PFSK-1 (cell line): ENCODE results near the gene CA7.

Source experiments
- FOXP2 ChIP-seq: optimal IDR thresholded peaks from 2 replicates; pipeline ENCODE3; 2011; ENCODE audit warnings: borderline replicate concordance, control low read depth, inconsistent platforms; ENCODE audit not compliant: insufficient read depth; ENCODE audit errors: extremely low read length, extremely low read depth
- POLR2AphosphoS5 ChIP-seq: IDR thresholded peaks from 2 replicates; pipeline ENCODE4 v1.6.1; 2012; ENCODE audit warnings: low read depth, mild to moderate bottlenecking, control low read depth, low read length, moderate library complexity
- SIN3A ChIP-seq: IDR thresholded peaks from 2 replicates; pipeline ENCODE4 v1.6.1; 2012; ENCODE audit warnings: mild to moderate bottlenecking, low read length, moderate library complexity, borderline replicate concordance; ENCODE audit not compliant: insufficient read depth
- TAF1 ChIP-seq: IDR thresholded peaks from 2 replicates; pipeline ENCODE4 v1.6.1; 2012; ENCODE audit warnings: low read length, control low read depth, borderline replicate concordance; ENCODE audit not compliant: insufficient read depth
- TF ChIP-seq, protein P1 (sequence below), 2 experiments: IDR thresholded peaks; 2 replicates each; pipeline versions ENCODE4 v1.6.1 to v1.8.0; 2011 to 2012; ENCODE audit warnings: low read depth in 2 of 2, low read length in 2 of 2, control low read depth in 1 of 2, inconsistent platforms in 1 of 2, mild to moderate bottlenecking in 1 of 2, moderate library complexity in 1 of 2; ENCODE audit not compliant: insufficient read depth in 1 of 2

The CA7 gene

DNA sequence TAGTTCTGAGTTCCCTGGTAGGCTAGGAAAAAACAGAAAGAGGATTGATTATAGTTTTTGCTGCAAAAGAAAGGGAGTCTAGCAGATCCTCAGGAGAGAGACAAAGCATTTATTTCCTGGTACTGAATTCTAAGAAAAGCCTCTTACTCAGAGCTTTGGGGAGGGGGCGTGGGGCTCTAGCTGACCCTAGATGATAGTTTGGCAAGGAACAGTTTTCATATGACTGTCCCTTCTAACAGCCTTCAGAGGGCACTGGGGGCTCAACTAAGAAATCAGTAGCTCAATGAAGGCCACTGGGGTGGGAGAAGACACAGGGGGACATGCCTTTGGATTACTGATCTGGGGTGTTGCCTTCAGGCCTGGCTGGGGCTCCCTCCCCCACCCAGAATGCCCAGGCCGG lies 4.0 kb downstream of the CA7 start:
- TF ChIP-seq, protein P1, sequence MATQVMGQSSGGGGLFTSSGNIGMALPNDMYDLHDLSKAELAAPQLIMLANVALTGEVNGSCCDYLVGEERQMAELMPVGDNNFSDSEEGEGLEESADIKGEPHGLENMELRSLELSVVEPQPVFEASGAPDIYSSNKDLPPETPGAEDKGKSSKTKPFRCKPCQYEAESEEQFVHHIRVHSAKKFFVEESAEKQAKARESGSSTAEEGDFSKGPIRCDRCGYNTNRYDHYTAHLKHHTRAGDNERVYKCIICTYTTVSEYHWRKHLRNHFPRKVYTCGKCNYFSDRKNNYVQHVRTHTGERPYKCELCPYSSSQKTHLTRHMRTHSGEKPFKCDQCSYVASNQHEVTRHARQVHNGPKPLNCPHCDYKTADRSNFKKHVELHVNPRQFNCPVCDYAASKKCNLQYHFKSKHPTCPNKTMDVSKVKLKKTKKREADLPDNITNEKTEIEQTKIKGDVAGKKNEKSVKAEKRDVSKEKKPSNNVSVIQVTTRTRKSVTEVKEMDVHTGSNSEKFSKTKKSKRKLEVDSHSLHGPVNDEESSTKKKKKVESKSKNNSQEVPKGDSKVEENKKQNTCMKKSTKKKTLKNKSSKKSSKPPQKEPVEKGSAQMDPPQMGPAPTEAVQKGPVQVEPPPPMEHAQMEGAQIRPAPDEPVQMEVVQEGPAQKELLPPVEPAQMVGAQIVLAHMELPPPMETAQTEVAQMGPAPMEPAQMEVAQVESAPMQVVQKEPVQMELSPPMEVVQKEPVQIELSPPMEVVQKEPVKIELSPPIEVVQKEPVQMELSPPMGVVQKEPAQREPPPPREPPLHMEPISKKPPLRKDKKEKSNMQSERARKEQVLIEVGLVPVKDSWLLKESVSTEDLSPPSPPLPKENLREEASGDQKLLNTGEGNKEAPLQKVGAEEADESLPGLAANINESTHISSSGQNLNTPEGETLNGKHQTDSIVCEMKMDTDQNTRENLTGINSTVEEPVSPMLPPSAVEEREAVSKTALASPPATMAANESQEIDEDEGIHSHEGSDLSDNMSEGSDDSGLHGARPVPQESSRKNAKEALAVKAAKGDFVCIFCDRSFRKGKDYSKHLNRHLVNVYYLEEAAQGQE (IDR thresholded peaks at IDR 0.05; ENCODE audit: insufficient read depth in 1 of 2, low read depth in 2 of 2, low read length in 2 of 2) = no peak
- no peak for TF ChIP-seq SIN3A
- TF ChIP-seq TAF1 = no peak

DNA sequence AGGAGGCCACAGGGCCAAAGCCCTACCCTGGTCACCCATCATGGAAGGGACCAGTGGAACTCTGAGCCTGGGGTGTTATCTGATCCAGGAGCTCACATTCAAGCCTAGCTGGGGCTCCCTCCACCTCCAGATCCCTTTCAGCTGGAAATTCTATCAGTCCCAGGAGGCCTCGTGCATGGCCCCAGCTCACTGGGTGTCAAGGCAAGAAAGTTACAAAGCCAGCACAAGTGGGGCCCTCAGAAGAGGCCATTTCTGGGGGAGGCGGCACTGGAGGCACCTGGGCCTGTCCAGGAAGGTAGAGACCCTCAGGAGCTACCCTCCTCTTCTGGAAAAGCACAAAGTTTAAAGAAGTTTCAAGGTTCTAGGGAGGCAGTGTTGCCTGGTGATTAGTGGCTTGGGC lies 4.8 kb downstream of the CA7 start:
- TF ChIP-seq SIN3A (no peak), POLR2AphosphoS5 (no peak)

DNA sequence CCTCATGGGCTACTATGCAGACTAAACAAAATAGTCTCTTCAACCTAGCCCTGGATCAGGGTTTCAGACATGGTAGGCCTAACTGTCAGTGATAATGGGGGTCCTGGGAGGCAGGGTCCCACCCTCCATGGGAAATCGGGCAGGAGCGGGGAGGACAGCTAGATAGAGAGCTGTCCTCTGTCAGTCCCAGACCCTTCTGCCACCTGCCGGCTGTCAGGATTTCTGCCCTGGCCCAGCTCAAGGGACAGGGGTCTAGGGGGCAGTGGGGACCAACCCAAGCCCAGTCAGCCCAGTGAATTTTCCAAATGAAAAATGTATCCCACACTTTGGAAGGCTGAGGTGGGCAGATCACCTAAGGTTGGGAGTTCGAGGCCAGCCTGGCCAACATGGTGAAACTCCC lies 5.3 kb downstream of the CA7 start:
- TF ChIP-seq FOXP2 (no peak), TAF1 (no peak), POLR2AphosphoS5 (no peak), SIN3A (no peak)
- TF ChIP-seq, protein P1 (IDR thresholded peaks at IDR 0.05; ENCODE audit: insufficient read depth in 1 of 2, low read depth in 2 of 2, low read length in 2 of 2) = no peak

DNA sequence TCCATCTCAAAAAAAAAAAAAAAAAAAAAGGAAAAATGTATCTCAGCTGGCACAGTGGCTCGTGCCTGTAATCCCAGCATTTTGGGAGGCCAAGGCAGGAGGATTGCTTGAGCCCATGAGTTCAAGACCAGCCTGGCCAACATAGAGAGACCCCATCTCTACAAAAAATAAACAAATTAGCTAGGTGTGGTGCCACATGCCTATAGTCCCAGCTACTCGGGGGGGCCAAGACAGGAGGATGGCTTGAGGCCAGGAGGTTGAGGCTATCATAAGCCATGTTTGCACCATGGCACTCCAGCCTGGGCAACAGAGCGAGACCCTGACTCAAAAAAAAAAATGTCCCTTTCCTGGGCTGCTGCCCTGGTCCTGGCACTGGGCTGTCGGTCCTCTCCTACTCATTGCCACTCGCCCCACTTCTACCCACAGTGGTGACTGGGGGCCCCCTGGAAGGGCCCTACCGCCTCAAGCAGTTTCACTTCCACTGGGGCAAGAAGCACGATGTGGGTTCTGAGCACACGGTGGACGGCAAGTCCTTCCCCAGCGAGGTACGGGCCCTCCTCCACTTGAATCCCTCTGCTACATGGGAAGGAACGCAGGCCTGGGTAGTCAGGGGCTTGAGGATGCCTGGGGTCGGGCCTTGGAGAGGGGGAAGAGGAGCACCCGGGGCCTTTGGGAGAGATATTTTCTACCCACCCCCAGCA lies 6.1 kb downstream of the CA7 start:
- TF ChIP-seq SIN3A = no peak
- TF ChIP-seq, protein P1 (IDR thresholded peaks at IDR 0.05; ENCODE audit: insufficient read depth in 1 of 2, low read depth in 2 of 2, low read length in 2 of 2) = no peak
- TF ChIP-seq TAF1 = no peak
- no peak for TF ChIP-seq POLR2AphosphoS5
- no peak for TF ChIP-seq FOXP2

DNA sequence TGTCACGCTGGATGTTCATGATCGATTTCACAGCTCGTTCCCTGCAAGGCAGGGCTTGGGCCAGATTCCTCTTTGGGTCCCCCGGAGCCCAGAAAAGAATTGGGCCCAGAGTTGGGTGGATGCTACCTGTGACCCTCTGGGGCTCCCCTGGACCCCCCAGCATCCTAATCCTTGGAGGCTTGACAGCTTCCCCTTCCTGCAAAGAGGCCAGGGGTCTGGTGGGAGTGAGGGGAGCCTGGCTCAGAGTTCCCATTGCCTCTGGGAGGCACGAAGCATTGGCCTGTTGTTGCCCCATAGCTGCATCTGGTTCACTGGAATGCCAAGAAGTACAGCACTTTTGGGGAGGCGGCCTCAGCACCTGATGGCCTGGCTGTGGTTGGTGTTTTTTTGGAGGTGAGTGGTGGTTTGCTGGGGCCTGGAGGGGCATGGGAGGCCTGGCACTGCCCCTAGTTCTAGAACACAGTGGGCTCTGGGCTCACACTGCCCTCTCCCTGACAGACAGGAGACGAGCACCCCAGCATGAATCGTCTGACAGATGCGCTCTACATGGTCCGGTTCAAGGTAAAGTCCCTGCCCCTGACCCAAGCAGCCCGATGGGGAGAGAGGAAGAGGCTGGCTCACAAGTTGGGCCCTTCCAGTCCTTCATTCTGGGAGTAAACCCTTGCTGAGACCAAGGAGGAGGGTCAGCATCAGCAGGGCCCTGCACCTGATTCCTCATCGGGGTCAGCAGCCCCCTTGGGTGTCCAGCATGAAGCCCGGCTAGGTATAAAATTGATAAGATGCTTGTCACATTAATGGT lies 7.2 kb downstream of the CA7 start:
- TF ChIP-seq FOXP2 = no peak
- TF ChIP-seq, protein P1 (IDR thresholded peaks at IDR 0.05; ENCODE audit: insufficient read depth in 1 of 2, low read depth in 2 of 2, low read length in 2 of 2) = no peak
- TF ChIP-seq SIN3A = no peak
- TF ChIP-seq POLR2AphosphoS5 = no peak
- no peak for TF ChIP-seq TAF1
